HG03060 (cell line): ENCODE data around the gene TOMT.

Experiments
- ATAC-seq: cut with Tn5 transposase; IDR thresholded peaks from one replicate; pipeline ENCODE4 v1.9.1; 2021; ENCODE audit warnings: low read depth, moderate number of reproducible peaks; ENCODE audit not compliant: unreplicated experiment

TOMT gene, protein sequence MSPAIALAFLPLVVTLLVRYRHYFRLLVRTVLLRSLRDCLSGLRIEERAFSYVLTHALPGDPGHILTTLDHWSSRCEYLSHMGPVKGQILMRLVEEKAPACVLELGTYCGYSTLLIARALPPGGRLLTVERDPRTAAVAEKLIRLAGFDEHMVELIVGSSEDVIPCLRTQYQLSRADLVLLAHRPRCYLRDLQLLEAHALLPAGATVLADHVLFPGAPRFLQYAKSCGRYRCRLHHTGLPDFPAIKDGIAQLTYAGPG

DNA sequence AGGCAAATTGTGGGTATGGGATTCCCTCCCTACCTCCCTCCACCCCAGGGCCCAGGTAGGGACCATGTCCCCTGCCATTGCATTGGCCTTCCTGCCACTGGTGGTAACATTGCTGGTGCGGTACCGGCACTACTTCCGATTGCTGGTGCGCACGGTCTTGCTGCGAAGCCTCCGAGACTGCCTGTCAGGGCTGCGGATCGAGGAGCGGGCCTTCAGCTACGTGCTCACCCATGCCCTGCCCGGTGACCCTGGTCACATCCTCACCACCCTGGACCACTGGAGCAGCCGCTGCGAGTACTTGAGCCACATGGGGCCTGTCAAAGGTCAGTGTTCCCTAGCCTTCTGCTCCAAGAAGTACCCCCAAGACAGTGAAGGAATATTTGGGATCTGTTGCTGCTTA, at the start of gene TOMT:
TOMT (plus strand) TSS at position 37 of the 400 bp plus-strand sequence; CDS start at position 65, 28 bp downstream.
- no peak for ATAC-seq

DNA sequence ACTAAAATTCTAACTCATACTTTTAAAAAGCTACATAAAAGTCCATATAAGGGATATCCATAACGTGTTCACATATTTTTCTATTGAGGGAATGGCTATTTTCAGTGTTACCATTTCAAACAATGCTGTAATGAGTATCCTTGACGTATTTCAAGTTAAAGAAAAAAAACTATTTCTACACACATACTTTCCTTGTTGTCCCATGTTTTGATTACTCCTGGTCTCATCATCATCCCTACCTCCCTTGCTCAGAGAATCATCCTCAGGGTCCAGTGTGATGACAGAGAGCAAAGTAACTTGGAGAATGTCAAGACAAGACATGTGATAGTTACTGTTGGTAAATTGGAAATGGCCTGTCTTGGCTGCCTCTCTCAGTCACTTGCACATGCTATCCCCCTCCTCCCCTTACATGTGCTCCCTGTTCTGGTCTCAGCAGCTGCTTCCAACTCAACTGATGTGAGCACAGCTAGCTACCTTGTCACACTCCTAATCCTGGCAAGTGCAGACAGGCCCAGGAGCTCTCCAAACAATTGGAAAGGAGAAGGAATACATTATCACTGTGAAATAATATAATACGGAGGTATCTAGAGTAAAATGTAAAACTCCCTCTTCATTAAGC, 47.2 kb upstream of the TOMT start:
- no peak for ATAC-seq

DNA sequence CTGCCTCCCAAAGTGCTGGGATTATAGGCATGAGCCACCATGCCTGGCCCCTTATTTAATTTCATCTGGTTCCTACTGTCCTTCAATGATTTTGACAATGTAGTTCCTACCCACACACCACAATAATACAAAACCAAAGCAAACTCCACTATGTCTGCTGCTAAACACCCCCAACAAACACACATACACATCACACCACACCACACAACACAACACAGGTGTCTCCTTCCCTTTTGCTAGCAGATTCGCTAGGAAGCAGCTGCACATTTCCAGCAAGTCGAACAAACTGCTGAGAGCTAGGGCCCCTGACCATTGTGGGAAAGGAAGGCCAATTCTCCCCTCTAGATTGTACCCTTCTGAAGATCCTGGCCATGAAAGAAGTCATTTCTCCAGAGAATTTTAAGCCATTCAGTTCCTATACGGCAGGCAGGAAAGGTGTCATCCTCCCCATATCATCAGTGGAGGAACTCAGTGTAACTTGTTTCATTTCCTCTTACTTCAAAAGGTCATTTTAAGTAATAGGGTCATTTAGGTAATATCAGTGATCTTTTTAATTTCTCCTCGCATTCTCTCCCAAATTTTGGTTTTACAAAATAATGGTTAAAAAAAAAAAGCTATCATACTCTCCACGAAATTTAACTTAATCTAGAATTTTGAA, 43.9 kb upstream of the TOMT start:
- ATAC-seq: no peak

DNA sequence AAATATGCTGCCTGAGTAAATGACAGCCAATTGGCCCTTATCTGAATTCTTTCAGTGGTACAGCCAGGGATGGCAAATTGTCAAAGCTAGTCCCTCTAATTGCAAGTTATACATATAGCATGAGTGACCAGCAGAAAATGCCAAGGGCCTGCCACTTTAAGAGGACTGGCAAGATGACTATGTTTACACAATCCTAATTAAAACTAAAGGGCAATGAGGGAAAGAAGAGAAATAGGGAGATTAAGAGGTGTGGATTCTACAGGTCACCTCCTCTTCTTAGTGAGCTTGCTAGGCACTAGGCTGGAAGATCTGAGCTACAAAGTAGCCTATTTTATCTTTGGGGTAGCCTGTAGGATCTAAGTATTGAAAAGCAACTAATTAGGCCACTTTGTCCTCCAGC, 38.9 kb upstream of the TOMT start:
- ATAC-seq: no peak

DNA sequence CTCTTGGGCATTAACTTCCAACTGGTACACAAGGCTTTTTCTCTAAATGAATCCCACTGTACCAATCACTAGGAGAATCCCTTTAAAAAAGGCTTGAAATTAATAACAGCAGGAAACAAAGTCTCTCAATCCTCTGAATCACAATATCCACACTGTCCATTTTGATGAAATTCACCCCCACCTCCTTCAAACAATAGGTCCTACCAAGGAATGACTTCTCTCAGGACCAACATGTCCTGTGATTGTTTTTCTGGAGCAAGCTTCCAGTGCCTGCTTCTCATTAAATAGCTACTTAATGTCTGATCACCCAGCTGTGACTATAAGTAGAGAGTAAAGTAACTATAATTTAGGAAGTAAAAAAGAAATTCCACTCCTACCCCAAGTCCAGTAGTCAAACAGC, 38.5 kb upstream of the TOMT start:
- no peak for ATAC-seq

DNA sequence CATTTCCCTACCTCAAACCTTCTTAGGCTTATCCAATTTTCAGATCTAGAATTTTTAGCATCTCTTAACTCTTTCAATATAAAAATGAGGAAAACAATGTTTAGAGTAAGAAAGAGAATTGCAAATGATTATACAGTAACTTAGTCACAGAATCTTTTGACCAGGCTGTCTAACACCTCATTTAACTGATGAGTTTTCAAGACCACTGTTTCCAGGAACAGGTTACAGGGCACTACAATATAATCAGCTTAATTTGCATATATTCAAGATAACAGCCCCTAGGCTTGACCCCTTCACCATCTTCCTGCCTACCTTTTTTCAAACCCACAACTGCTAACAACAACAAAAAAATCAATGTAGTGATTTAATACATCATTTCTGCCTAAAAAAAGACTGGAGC, 38.0 kb upstream of the TOMT start:
- ATAC-seq: no peak

DNA sequence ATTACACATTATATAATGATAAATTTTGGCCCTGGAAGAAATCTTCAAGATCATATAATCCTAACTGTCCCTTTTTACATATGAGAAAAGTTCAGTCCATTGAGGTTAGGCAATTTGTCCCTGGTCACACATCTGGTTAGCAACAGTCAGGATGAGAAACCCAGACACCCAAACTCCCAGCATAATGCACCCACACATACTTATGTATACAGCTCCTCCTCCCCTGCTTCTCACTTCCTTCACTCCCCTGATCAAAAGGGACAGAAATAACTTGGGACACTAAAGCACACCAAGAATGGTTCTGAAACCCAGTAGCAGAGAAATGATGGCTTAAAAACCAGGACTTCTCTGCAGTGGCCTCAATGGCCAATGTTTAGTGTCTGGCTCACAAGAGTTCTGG, 36.5 kb upstream of the TOMT start:
- no peak for ATAC-seq

DNA sequence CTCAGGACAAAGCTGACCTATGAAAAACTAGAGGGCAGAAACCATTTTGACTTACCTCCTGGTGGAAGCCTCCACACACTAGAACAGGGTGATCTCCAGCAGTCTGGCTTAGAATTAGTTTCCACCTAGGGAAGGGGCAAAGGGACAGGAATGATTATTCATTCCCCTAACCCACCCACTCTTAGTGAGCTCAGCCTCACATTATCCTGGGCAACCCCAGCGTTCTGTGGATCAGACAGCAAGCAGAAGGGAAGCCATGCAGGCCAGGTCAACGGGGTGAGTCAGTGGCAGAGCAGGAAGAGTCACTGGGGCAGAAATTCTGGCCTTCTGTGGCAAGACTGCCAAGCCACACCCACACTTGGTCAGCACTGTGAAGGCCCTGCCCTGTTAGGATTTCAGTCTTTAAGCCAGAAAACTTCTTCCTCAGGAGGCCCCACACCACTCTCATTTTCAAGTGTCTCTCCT, 35.9 kb upstream of the TOMT start:
- ATAC-seq: no peak

DNA sequence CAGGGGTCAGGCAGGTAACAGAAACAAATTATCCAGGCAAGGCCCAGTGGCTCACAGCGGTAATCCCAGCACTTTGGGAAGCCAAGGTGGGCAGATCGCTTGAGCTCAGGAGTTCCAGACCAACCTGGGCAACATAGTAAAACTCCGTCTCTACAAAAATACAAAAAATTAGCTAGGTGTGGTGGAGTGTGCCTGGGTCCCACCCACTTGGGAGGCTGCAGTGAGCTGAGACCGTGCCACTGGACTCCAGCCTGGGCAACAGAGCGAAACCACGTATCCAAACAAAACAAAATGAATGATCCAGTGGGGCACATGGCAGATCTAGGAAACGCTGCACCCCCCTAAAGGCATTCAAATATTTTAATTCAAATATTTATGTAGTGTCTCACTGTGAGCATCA, 35.2 kb upstream of the TOMT start:
- ATAC-seq: no peak

DNA sequence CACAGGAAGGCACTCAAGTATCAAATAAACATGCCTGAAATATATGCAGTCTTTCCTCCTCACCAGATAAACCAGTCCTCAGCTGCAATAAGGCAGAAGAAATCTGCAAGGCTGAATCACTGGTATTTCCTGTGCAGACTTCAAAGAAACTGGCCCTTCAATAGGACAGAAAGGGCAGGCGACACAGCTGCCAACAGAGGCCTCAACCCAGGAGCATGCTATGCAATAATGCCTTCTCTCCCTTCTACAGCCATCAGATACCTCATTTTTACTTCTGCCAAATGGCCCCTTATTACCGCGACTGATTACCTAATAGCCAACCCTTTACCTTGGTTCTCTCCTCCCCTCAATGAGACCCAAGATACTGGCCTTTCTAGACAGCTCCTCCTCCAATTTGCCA, 33.4 kb upstream of the TOMT start:
- ATAC-seq: no peak

DNA sequence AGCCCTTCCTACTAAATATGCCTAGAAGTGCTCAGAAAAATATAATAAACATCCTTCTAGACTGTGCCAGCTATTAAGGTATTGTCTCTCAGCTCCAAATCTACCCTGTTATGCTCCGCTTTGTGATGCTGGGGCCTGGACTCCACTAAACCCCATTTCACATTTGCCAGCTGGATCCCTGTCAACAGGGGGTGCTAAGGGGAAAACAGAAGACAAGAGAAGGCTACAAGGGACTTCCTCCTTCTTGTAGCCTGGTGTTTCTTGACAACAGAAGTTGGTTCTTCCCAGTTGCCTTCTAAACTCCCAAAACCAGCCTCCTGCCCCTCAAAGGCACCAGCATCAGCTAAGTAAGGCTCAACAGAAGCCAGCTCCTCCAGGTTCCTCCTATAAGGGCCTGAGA, 30.6 kb upstream of the TOMT start:
- ATAC-seq: no peak

DNA sequence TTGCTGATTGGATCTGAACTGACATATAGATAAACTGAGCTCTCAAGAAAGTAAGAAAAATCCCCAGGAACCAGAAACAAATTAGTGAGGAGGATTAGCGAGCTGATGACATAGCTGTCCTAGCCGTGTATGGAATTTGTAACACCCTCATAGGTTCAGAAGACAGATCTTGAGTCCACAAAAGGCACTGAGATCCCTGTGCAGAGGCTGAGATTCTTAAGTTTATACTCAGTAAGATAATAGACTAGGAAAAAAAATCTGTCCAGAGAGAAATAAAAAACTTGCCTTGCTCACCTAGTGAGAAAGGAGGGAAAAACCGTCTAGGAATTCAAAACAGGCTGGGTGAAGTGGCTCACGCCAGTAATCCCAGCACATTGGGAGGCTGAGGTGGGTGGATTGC, 30.0 kb upstream of the TOMT start:
- no peak for ATAC-seq

DNA sequence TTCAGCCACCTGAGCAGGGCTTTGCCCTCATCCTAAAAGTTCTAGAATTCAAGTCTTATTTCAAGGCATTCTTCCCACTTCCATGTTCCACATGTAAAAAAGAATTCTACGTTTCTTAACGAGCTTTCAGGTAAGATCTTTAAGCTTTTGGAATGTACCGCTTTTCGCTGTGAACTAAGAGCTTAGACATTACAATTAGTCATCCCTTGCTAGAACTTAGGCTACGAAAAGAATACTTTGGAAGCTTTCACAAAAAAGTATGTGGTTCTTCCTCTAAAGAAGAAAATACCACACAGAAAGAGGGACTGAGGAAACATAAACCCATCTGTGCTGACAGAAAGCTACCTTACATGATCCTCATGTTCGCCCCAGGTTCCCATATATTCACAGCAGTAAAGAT, 27.2 kb upstream of the TOMT start:
- no peak for ATAC-seq

DNA sequence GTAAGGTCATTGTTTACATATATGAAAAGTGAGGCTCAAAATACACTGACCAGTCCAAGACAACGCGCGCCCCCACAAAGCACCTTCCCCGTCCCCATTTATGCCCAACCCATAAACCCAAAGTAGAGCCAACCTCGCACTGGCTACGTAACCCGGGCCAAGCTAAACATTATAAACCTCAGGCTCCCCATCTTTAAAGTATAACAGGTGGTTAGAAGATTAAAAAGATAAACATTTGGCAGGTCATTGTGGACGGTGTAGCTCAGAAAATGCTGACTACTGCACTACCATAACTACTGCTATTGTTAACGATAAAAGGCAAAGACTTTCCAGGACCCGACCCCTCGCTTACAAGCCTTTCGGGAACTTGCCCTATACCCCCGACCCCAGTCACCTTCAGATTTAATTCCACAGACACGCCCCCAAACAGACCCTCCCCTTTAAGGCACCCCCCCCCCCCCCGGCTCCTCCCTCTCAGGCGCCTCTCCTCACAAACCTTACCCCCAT, 25.9 kb upstream of the TOMT start:
- ATAC-seq: no peak

DNA sequence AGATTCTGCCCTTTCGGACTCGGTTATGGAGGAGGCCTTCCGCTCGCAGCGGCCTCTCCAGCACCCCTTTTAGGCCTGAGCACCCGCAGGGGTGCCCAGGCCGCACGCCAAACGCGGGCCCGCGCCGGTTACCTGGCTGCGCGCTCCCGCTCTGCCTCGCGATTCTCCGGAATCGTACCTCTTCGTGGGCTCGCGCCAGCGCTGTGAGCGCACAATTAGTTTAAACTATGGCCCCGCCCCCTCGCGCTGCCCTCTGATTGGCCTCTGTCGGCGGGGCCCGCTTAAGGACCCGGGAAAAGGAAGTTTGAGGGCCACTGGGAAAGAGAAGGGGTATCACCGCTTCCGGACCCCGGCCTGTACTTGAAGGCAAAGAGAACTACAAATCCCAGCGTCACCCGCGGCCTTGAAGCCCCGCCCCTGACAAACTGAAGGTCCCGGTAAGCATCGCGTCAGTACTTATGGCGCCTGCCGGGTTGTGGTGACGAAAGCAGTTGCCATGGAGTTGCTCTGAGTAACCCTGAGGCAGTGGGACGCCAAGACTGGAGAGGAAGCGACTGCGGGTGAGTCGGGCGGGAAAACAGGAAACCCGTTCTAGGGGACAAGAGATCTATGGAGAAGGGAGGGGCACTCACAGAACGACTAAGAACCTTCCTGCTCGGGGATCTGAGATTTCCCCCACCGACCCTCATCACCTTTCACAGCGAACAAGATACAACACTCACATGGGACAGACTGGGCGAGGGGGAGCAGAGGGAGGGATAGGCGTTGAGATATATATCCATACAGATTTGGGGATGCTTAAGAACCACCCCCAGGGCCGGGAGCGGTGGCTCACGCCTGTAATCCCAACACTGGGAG, 25.2 kb upstream of the TOMT start, which contains the start of the genes LRRC51 and NUMA1:
LRRC51 (plus strand) TSS at position 525 of the 858 bp plus-strand sequence. CDS start 8,234 bp downstream, outside the sequence.
NUMA1 (minus strand) TSS at position 217 of the 858 bp plus-strand sequence. CDS start 44,599 bp downstream, outside the sequence.
- ATAC-seq: peak; percentile 96

DNA sequence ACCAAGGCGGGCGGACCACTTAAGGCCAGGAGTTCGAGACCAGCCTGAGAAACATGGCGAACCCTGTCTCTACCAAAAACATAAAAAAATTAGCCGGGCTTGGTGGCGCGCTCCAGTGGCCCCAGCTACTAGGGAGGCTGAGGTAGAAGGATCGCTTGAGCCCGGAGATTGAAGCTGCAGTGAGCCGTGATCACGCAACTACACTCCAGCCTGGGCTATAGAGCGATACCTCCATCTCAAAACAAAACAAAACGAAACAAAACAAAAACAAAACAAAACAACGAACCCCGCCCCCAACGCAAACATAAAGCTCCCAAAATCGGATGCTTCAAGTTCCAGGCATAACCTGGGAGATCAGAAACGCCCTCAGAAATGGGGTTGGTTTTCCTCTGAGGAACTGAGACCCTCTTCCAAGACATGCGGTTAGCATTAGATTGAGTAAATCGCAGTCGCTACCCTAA, 24.5 kb upstream of the TOMT start:
- no peak for ATAC-seq

DNA sequence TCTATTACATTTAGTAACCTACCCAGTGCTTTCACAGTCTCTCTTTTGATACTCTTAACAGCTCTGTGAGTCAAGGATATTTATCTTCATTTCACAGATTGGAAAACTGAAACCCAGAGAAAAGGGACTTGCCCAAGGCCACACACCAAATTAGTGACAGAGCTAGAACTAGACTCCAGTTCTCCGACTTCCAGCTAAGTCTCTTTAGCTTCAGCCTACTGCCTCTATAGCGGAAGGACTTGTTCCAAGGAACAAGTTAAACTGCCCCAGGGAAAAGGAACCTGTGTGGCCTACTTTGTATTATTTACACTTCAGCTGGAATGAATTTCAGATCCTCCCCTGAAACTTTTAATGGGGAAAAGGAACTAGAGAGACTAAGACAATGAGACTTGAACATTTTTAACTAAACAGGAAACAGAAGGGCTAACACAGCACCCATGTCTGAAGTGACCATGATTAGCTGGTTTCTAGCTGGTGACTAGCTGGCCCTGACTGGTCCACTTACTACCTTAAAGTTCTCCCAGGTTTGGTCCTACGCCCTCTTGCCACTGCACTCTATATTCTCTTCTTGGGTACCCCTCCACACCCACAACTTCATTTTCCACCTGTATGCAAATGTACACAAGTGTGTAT, 23.8 kb upstream of the TOMT start:
- ATAC-seq: no peak

DNA sequence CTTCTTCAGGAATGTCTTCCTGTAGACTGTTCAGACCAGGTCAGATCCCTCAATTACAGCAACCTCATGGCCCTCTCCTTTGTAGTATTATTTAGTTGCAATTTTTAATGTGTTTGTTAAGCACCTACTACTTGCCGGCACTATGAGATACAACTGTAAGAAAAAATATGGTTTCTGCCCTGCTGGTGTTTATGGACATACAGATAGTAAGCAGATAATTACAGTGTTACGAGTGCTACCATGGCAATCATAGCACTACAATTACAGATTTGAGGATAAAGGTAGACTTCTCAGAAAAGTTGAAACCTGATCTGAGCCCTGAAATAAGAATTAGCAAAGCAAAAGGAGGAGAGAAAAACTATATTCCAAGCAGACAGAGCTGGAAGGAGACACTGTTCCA, 22.3 kb upstream of the TOMT start:
- no peak for ATAC-seq

DNA sequence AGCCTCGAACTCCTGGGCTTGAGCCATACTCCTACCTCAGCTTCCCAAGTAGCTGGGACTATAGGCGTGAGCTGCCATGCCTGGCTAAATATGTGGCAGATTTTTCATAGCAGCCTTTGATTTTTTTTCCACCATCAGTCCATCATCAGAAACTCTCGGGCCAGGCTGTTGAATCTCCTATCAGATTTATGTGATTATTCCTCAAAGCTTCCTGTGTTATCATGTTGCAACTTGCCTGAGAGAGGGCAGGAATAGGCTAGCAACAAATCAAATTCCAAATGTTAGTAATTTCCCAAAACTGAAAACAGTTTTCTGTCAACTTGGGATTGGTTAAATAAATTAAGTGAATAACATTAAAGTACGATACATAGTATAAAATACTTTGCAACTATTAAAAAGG, 21.6 kb upstream of the TOMT start:
- ATAC-seq: no peak

DNA sequence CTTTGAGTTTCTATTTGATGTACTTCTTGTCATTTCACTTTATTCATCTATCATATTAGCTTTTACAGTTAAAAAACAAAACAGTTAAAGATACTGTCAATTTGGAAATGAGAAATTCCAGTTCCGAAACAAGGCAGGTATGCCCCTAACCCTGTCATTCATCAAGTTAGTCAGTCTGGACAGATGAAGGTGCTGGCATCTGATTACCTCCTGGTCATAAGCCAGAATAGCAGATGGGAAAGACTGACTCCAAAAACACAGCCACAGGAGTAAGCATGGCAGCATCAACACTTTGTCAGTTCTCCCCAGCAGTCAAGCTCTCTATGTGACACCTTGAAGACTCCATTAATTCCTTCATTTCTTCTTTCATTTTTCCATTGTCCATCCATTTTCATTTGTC, 20.8 kb upstream of the TOMT start:
- no peak for ATAC-seq
